Coronary artery (tissue), 2 donors: ENCODE data around the gene KRTAP10-11.
A peak's percentile ranks its signal among the peaks of the same experiment; 100 is the strongest.
"Not testable (repeated sequence)": the region's sequence is repeated elsewhere in the genome, so short reads cannot be mapped to it uniquely, and the experiment has no call there.

ENCODE experiments used
- DNase-seq: peaks from one replicate; pipeline ENCODE4 v3.0.0-alpha.2; 2017; ENCODE audit warnings: low spot score
- H3K27ac ChIP-seq, 2 donors: fragments of 200-600 bp; sonication (generic); one replicate each; pipeline ENCODE4 v1.5.1; 2016 to 2019
- H3K4me3 ChIP-seq: fragments of 200-600 bp; sonication (generic); 2 replicates; pipeline ENCODE4 v1.5.1; 2016; ENCODE audit warnings: mild to moderate bottlenecking, moderate library complexity
- TF ChIP-seq, protein P1 (sequence below): fragments of 200-600 bp; sonication (generic); IDR thresholded peaks from one replicate; pipeline ENCODE4 v1.5.1; 2019; ENCODE audit warnings: antibody characterized with exemption

KRTAP10-11 gene

DNA sequence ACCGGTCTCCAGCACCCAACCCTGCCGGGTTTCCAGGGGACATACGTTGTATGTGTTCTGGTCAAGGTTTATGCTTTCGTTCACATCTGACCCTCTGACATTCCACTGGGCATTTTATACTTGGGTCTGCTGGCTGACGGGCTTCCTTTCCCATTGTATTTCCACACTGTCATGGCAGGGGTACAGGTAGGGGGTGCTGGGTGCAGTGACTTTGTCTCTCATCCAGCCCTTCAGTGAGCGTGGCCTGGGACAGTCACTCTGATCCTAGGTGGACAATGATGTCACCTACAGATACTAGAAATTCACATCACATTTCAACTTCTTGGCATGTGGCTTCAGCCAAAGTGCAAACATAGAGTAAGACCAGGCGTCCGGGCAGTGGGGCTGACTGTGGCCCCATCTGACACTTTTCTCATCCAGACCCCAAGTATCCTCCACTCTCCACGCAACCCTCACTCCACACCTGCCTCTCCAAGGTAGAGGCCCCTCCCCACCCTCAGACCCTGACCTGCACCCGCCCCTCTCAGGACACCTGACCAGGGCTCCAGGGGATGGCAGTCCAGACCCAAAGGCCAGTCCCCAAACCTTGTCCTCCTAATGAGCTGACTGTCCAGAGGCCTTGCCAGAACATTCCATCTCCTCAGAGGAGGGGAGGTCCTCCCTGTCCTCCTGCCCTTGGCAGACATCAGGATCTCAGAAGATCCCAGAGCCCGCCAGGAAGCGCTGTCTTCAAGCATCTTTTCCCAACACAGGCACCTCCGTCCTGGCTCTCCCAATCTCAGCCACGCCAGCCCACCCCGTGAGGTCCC lies 9.8 kb upstream of the KRTAP10-11 start:
- DNase-seq, result peak; percentile 47
- TF ChIP-seq, protein P1, sequence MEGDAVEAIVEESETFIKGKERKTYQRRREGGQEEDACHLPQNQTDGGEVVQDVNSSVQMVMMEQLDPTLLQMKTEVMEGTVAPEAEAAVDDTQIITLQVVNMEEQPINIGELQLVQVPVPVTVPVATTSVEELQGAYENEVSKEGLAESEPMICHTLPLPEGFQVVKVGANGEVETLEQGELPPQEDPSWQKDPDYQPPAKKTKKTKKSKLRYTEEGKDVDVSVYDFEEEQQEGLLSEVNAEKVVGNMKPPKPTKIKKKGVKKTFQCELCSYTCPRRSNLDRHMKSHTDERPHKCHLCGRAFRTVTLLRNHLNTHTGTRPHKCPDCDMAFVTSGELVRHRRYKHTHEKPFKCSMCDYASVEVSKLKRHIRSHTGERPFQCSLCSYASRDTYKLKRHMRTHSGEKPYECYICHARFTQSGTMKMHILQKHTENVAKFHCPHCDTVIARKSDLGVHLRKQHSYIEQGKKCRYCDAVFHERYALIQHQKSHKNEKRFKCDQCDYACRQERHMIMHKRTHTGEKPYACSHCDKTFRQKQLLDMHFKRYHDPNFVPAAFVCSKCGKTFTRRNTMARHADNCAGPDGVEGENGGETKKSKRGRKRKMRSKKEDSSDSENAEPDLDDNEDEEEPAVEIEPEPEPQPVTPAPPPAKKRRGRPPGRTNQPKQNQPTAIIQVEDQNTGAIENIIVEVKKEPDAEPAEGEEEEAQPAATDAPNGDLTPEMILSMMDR, result no peak

DNA sequence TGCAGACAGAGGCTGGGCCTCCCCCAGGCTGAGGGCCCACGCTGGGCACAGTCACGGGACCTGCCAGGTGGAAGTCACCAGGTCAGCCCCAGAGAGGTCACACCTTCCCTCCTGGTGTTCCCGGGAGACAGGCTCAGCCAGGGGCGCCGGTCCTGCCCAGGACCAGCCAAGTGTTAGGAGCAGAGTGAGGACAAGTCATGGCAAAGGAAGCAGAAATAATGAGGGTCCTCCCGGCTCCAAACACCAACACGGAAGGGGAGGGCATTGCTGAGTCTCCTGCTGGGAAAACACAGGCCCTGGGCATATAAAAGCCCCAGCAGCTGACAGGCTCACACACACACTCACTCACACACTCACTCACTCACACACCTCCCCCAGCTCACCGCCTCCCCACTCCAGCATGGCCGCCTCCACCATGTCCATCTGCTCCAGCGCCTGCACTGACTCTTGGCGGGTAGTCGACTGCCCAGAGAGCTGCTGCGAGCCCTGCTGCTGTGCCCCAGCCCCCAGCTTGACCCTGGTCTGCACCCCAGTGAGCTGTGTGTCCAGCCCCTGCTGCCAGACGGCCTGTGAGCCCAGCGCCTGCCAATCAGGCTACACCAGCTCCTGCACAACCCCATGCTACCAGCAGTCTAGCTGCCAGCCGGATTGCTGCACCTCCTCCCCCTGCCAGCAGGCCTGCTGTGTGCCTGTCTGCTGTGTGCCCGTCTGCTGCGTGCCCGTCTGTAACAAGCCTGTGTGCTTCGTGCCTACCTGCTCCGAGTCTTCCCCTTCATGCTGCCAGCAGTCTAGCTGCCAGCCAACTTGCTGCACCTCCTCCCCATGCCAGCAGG lies 9.0 kb upstream of the KRTAP10-11 start, which contains the start of gene KRTAP10-10:
TSS of gene KRTAP10-10 (plus strand) at position 339 of the 833 bp plus-strand sequence. CDS start at position 401, 62 bp downstream.
- peak; percentile 58 for DNase-seq
- Histone ChIP-seq H3K27ac (no peak within 1 kb of the TSS), H3K4me3 (no peak within 1 kb of the TSS)
- TF ChIP-seq, protein P1, result no peak

More for the DNA sequence above, 9.8 kb upstream of the KRTAP10-11 start:
- Histone ChIP-seq H3K27ac (no peak overlapping the region), H3K4me3 (no peak overlapping the region)

DNA sequence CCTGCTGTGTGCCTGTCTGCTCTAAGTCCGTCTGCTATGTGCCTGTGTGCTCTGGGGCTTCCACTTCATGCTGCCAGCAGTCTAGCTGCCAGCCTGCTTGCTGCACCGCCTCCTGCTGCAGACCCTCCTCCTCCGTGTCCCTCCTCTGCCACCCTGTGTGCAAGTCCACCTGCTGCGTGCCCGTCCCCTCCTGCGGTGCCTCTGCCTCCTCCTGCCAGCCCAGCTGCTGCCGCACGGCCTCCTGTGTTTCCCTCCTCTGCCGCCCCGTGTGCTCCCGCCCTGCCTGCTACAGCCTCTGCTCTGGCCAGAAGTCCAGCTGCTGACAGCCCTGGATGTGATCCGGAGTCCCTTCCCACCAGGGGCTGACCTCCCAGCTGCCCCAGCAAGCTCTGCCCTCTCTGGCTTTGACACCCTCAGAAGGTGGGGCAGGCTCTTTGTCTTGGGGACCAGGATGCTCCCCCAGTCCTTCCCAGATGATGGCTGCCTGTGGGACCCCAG lies 8.3 kb upstream of the KRTAP10-11 start:
- not testable (repeated sequence) for H3K4me3 ChIP-seq, H3K27ac ChIP-seq
- DNase-seq, result peak; percentile 53

DNA sequence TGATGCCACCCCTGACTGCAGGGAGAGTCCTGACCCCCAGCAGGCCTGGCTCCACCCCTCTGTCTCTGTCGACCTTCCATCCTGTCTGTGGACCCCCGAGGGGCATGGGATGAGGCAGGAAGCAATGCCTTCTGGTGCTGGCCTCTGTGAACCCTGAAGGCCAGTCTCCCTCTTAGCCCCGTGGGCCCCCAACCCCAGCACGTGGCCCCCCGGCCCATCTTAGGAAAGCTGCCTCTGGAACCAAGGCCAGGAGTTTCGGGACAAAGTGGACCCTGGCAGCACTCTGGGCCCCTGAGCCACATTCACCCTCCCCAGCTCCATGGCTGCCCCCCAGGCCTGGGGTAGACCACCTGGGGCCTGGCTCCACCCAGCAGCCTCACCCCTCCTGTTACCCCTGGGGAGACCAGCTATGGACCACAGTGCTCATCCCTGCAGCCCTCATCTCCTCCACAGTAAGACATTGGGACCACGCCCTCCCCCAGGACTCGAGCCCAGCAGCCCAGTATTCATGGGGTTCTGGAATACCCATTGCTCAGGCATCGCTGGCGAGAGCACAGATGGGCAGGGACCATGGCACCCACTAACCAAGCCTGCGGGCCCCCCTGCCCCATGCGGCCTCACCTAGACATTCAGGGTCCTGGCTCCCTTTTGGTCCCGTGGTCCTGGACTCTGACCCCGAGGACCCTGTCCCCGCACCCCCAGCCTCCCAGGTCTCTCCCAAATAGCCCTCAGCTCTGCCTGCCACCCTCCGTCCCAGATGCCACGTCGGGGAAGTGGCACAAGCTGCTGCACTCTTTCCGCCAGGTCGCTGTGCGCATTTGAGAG lies 7.5 kb upstream of the KRTAP10-11 start:
- not testable (repeated sequence) for H3K4me3 ChIP-seq, H3K27ac ChIP-seq
- peak; percentile 60 for DNase-seq

DNA sequence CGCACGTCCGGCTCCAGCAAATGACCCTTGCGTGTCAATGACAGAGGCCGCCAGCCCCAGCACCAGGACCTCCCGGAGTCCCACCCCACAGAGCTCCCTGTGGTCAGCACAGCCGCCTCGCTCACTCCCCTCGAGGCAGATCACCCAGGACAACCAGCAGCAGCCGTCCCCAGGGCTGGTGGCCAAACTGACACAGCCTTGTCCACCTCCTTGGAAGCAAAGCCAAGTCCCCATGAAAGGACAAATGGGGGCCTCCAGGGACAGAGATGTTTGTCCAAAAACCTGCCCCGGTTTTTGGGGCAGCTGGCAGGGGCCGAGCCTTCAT lies 6.9 kb upstream of the KRTAP10-11 start:
- DNase-seq, result peak; percentile 56
- H3K4me3 ChIP-seq, result no peak overlapping the region
- TF ChIP-seq, protein P1, result no peak

DNA sequence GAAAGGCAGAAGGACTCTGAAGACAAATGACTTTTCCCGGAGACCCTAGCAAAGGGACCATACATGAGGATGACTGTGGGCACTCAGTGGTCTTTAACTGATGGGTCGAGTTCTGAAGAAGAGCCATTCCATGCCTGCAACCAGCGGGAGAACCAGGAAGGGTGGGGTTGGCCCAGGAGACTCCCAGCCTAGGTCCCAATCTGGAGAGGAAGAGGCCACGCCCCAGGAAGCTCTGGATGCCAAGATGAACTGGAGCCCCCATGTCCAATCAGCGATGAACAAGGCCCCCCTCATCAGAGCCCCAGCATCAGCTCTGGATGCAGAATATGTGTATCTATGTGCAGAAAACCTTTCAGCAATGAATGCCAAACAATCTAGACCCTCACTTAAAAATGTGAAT lies 5.5 kb upstream of the KRTAP10-11 start:
- Histone ChIP-seq H3K27ac (no peak overlapping the region), H3K4me3 (no peak overlapping the region)
- TF ChIP-seq, protein P1, result no peak
- no peak for DNase-seq

More for the DNA sequence above, 6.9 kb upstream of the KRTAP10-11 start:
- no peak overlapping the region for H3K27ac ChIP-seq

DNA sequence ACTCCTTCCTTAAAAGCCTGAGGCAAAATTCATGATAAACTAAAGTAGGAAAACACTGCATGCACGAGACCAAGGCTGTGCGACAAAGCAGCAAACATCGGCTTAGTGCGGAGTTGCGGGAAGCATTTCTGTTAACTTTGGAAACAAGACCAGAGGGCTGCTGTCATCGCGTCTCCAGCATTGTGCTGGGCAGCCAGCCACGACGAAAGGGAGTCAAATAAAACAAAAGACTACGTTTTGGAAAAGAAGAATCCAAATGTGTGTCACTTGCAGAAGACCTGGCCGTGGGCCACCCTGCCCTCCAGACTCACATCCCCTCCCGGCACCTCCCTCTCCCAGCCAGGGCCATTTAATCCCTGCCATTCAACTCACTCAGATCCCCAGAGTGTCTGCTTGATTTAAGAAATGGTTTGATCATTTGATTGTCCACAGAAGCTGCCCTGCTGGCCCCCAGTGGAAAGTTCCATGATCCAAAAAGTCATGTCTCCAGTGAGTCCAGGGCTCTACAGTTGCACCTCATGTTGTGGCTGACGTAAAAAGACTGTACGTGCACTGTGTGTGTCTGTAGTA lies 2.4 kb upstream of the KRTAP10-11 start:
- TF ChIP-seq, protein P1, result no peak
- Histone ChIP-seq H3K27ac (no peak overlapping the region), H3K4me3 (no peak overlapping the region)
- DNase-seq, result no peak
